HepG2 (cell line): ENCODE data around the gene UBE2O. TPM values are rescaled to one million over a fixed set of nuclear protein-coding genes. Genes with fewer than 3 reads are reported as not detected.
A peak's percentile ranks its signal among the peaks of the same experiment; 100 is the strongest.

Experiments used
- ATF7 ChIP-seq, 2 experiments: fragments of 450-650 bp in 1 of 2; sonication (generic) in 1 of 2; formaldehyde crosslinking in 1 of 2; IDR thresholded peaks; 2 replicates each; pipeline versions ENCODE4 v1.4.0 to v1.6.1; 2016 to 2020; ENCODE audit warnings: antibody characterized with exemption in 1 of 2, mild to moderate bottlenecking in 1 of 2, missing genetic modification reagents in 1 of 2
- CHD4 ChIP-seq: fragments of 200-600 bp; sonication (generic); IDR thresholded peaks from 2 replicates; pipeline ENCODE4 v1.7.0; 2017; ENCODE audit warnings: mild to moderate bottlenecking, low read length, borderline replicate concordance
- ERF ChIP-seq: IDR thresholded peaks from 2 replicates; pipeline ENCODE4 v1.6.1; 2018; ENCODE audit warnings: missing biosample characterization, missing genetic modification reagents
- GFI1 ChIP-seq: sonication (generic); formaldehyde crosslinking; IDR thresholded peaks from 2 replicates; pipeline ENCODE4 v1.5.0; 2020; ENCODE audit warnings: missing genetic modification reagents, mild to moderate bottlenecking, borderline replicate concordance
- HMGXB3 ChIP-seq: sonication (generic); formaldehyde crosslinking; IDR thresholded peaks from 2 replicates; pipeline ENCODE4 v1.4.0; 2020; ENCODE audit warnings: missing genetic modification reagents, borderline replicate concordance
- HNF1A ChIP-seq, 2 experiments: sonication (generic) in 1 of 2; formaldehyde crosslinking in 1 of 2; IDR thresholded peaks; 2 replicates each; pipeline versions ENCODE4 v1.4.0 to v1.6.1; 2016 to 2020; ENCODE audit warnings: borderline replicate concordance in 1 of 2, low read depth in 1 of 2, mild to moderate bottlenecking in 1 of 2, missing genetic modification reagents in 1 of 2
- KDM4B ChIP-seq: sonication (generic); formaldehyde crosslinking; IDR thresholded peaks from 2 replicates; pipeline ENCODE4 v1.4.0; 2020; ENCODE audit warnings: missing genetic modification reagents
- KLF13 ChIP-seq: sonication (generic); formaldehyde crosslinking; IDR thresholded peaks from 2 replicates; pipeline ENCODE4 v1.4.0; 2020; ENCODE audit warnings: mild to moderate bottlenecking, missing genetic modification reagents
- RELA ChIP-seq: sonication (generic); formaldehyde crosslinking; IDR thresholded peaks from 2 replicates; pipeline ENCODE4 v1.4.0; 2020; ENCODE audit warnings: missing genetic modification reagents
- RFXANK ChIP-seq: IDR thresholded peaks from 2 replicates; pipeline ENCODE4 v1.6.1; 2016
- TARDBP ChIP-seq: sonication (generic); formaldehyde crosslinking; IDR thresholded peaks from 2 replicates; pipeline ENCODE4 v1.8.0; 2022; ENCODE audit warnings: mild to moderate bottlenecking, missing genetic modification reagents
- ZNF558 ChIP-seq: sonication (generic); formaldehyde crosslinking; IDR thresholded peaks from 2 replicates; pipeline ENCODE4 v1.9.0; 2022; ENCODE audit warnings: mild to moderate bottlenecking, missing genetic modification reagents, borderline replicate concordance
- ZNF768 ChIP-seq: sonication (generic); formaldehyde crosslinking; IDR thresholded peaks from 2 replicates; pipeline ENCODE4 v1.4.0; 2020; ENCODE audit warnings: missing genetic modification reagents
- ZSCAN22 ChIP-seq: sonication (generic); formaldehyde crosslinking; IDR thresholded peaks from 2 replicates; pipeline ENCODE4 v1.4.0; 2020; ENCODE audit warnings: mild to moderate bottlenecking, missing genetic modification reagents
- ZSCAN9 ChIP-seq: IDR thresholded peaks from 2 replicates; pipeline ENCODE4 v1.6.1; 2016; ENCODE audit warnings: borderline replicate concordance
- polyA plus RNA-seq, 8 experiments: library from polyadenylated mRNA; depleted of rRNA in 3 of 8; stranded (reverse) in 7 of 8; unstranded in 1 of 8; fragments of >200 nt; fragmentation: Illumina TruSeq in 4 of 8; extraction: Trizol in 4 of 8; gene quantifications; 2 replicates each; pipeline versions ENCODE4 v1.2.1 to v1.2.3, GENCODE V29; 2011 to 2016; ENCODE audit warnings: low read depth in 4 of 8, missing spikeins in 1 of 8, mixed read lengths in 1 of 8; ENCODE audit not compliant: insufficient read depth in 1 of 8
- total RNA-seq, 5 experiments: library from RNA; depleted of rRNA; stranded (reverse); fragments of >200 nt; fragmentation: Illumina TruSeq; extraction: Trizol; gene quantifications; 2 replicates each; pipeline ENCODE4 v1.2.3, GENCODE V29; 2016; ENCODE audit warnings: low read depth in 1 of 5
- TF ChIP-seq, protein P1 (sequence below): sonication (generic); formaldehyde crosslinking; IDR thresholded peaks from 2 replicates; pipeline ENCODE4 v1.8.0; 2022; ENCODE audit warnings: low read depth, missing genetic modification reagents
- TF ChIP-seq, protein P2 (sequence below): sonication (generic); formaldehyde crosslinking; IDR thresholded peaks from 2 replicates; pipeline ENCODE4 v1.5.0; 2020; ENCODE audit warnings: mild to moderate bottlenecking, low read depth, missing genetic modification reagents, borderline replicate concordance

The UBE2O gene
- total and polyA plus RNA-seq, 2 of the 13 experiments (the other 11 are each of a cell fraction or from before 2014, with no cell fraction given) = 21.5 to 23.5 TPM

DNA sequence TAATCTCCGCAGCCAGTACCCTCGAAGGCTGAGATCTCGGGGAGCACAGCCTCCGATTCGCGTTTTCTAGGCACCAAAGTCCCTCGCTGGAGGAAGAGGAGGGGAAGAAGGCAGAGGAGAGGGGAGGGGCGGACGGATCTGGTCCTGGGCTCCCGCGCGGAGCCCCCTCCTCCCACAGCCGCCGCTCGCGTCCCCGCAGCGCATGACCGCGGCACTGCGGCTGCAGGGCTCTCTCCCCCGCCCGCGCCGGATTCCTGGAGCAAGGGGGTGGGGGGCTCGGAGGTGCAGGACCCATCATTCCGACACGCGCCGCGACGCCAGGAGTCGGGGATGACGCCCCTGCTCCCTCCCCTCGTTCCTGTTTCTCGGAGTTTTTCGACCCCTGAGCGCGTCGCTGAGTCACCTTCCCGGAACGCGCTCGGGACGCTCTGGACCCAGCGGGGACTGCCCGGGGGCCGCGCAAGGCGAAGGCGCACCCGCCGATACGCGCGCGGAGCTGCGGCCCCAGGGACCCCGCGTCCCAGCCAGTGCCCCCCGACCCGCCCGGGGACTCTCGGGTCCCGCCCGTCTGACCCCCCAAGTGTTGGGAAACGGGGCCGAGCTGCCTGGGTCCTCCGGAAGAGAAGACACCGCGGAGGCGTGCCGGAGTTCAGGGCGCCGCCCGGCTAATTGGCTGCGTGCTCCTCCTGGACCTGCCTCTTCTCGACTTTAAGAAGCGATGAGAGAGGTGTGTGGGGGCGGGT lies 70.0 kb downstream of the UBE2O start (continued):
- TF ChIP-seq TARDBP (peak; percentile 25; the same call in 1 of the 2 replicates), ZSCAN22 (CRISPR knock-in tag) (no peak), ERF (CRISPR knock-in tag) (peak; percentile 20; the same call in 1 of the 2 replicates), HMGXB3 (CRISPR knock-in tag) (0 out of 2 replicates have a peak, but pooled peaks have one; percentile 5), KDM4B (CRISPR knock-in tag) (no peak; the same call in 1 of the 2 replicates), ZNF768 (CRISPR knock-in tag) (peak; percentile 78), ZNF558 (peak; percentile 88; the same call in 1 of the 2 replicates), RFXANK (CRISPR knock-in tag) (no peak), ATF7 (IDR thresholded peaks at IDR 0.05) (no peak), ATF7 (CRISPR knock-in tag; IDR thresholded peaks at IDR 0.05) (no peak; the same call in 1 of the 2 replicates), CHD4 (no peak), HNF1A (IDR thresholded peaks at IDR 0.05; ENCODE audit: low read depth) (no peak), HNF1A (CRISPR knock-in tag; IDR thresholded peaks at IDR 0.05; ENCODE audit: borderline replicate concordance) (no peak; the same call in 1 of the 2 replicates), ZSCAN9 (CRISPR knock-in tag) (peak; percentile 79), KLF13 (CRISPR knock-in tag) (no peak; the same call in 1 of the 2 replicates), RELA (peak; percentile 65; the same call in 1 of the 2 replicates), GFI1 (no peak)
- TF ChIP-seq, protein P1, sequence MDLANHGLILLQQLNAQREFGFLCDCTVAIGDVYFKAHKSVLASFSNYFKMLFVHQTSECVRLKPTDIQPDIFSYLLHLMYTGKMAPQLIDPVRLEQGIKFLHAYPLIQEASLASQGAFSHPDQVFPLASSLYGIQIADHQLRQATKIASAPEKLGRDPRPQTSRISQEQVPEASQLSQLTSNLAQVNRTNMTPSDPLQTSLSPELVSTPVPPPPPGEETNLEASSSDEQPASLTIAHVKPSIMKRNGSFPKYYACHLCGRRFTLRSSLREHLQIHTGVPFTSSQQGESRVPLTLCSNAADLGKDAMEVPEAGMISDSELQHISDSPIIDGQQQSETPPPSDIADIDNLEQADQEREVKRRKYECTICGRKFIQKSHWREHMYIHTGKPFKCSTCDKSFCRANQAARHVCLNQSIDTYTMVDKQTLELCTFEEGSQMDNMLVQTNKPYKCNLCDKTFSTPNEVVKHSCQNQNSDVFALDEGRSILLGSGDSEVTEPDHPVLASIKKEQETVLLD (CRISPR knock-in tag) = peak; percentile 20; the same call in 1 of the 2 replicates
- TF ChIP-seq, protein P2, sequence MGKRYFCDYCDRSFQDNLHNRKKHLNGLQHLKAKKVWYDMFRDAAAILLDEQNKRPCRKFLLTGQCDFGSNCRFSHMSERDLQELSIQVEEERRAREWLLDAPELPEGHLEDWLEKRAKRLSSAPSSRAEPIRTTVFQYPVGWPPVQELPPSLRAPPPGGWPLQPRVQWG (CRISPR knock-in tag) = no peak
